Liver (tissue), 2 donors: ENCODE data around the gene TCF7L1.

Source experiments
- SP1 ChIP-seq: IDR thresholded peaks from 2 replicates; pipeline ENCODE4 v1.6.1; 2018; ENCODE audit warnings: antibody characterized with exemption, mild to moderate bottlenecking
- YY1 ChIP-seq: IDR thresholded peaks from 2 replicates; pipeline ENCODE4 v1.6.1; 2016; ENCODE audit warnings: antibody characterized with exemption, mild to moderate bottlenecking
- donor health status: healthy.

GRCh38 chr2:85334928-85335327 lies 201.7 kb downstream of the TCF7L1 start:
- TF ChIP-seq YY1 (no peak), SP1 (no peak)
